HCT116 (cell line): ENCODE measurements around the gene CELSR3. TPM values are rescaled to one million over a fixed set of nuclear protein-coding genes. Genes with fewer than 3 reads are reported as not detected.

Experiments used
- ATAC-seq: fragments of 200-7000 bp; cut with Tn5 transposase; 2 replicates; pipeline ENCODE4 v1.9.1; 2020; ENCODE audit warnings: mild to moderate bottlenecking, moderate library complexity
- Bru-seq: library from RNA; stranded (reverse); fragments of 400-500 nt; gene quantifications from one replicate; lab custom pipeline; 2021; lab: Mats Ljungman, UMichigan
- BruChase-seq, 2 experiments: library from RNA; stranded (reverse); fragments of 400-500 nt; gene quantifications; one replicate each; lab custom pipeline; 2021; lab: Mats Ljungman, UMichigan
- BruUV-seq: library from RNA; stranded (reverse); fragments of 400-500 nt; replicated peaks from 2 replicates; lab custom pipeline; 2021; lab: Mats Ljungman, UMichigan
- CTCF ChIA-PET: fragments of 300-600 bp; sonication (Branson Sonifier 250); formaldehyde crosslinking; loops from one replicate; lab custom pipeline; 2021; ENCODE audit warnings: antibody characterized with exemption; lab: Charles Lee
- POLR2A ChIA-PET: fragments of 300-600, 350-600 bp; sonication (Branson Sonifier 250); formaldehyde crosslinking; loops from one replicate; lab custom pipeline; 2021; ENCODE audit warnings: antibody characterized with exemption; lab: Charles Lee
- RAD21 ChIA-PET, 2 experiments: fragments of 300-600 bp; sonication (Branson Sonifier 250); formaldehyde crosslinking; loops; one replicate each; lab custom pipeline; 2023; ENCODE audit warnings: low total read pairs in 2 of 2; ENCODE audit not compliant: uncharacterized antibody in 2 of 2, unreplicated experiment in 2 of 2, low non-redundant PET in 1 of 2; lab: Charles Lee
- DNase-seq: peaks from one replicate; pipeline ENCODE4 v3.0.0-alpha.2; 2010; ENCODE audit warnings: low read depth, low spot score
- H2AFZ ChIP-seq: fragments of 200-600 bp; shearing (Covaris generic), sonication (generic); 2 replicates; pipeline ENCODE4 v1.6.1; 2017; ENCODE audit warnings: low read depth, mixed run types, mixed read lengths, antibody characterized with exemption, low read length; ENCODE audit not compliant: poor library complexity, severe bottlenecking
- H3K27ac ChIP-seq: 2 replicates; pipeline ENCODE4 v1.5.1; 2012; ENCODE audit warnings: low read depth, low read length
- H3K27me3 ChIP-seq: fragments of 200-600 bp; sonication (generic); 2 replicates; pipeline ENCODE4 v1.6.1; 2016; ENCODE audit warnings: mixed run types, low read length, mixed read lengths; ENCODE audit not compliant: insufficient read depth
- H3K36me3 ChIP-seq, 2 experiments: fragments of 200-500 bp in 1 of 2; fragments of 200-600 bp in 1 of 2; sonication (Bioruptor generic) in 1 of 2; sonication (generic) in 1 of 2; 2 replicates each; pipeline versions ENCODE4 v1.5.1 to v1.6.1; 2014 to 2016; ENCODE audit warnings: low read length in 2 of 2, inconsistent platforms in 1 of 2, mixed read lengths in 1 of 2, mixed run types in 1 of 2; ENCODE audit not compliant: insufficient read depth in 2 of 2, control insufficient read depth in 1 of 2
- H3K4me1 ChIP-seq, 2 experiments: fragments of 200-600 bp in 1 of 2; sonication (generic) in 1 of 2; 2 replicates each; pipeline versions ENCODE4 v1.5.1 to v1.6.1; 2012 to 2017; ENCODE audit warnings: low read length in 2 of 2, inconsistent platforms in 1 of 2, mild to moderate bottlenecking in 1 of 2, mixed read lengths in 1 of 2, mixed run types in 1 of 2, moderate library complexity in 1 of 2; ENCODE audit not compliant: insufficient read depth in 2 of 2, control insufficient read depth in 1 of 2
- H3K4me2 ChIP-seq: fragments of 200-600 bp; sonication (generic); 2 replicates; pipeline ENCODE4 v1.6.1; 2017; ENCODE audit warnings: mixed run types, low read length, mixed read lengths
- H3K4me3 ChIP-seq, 2 experiments: fragments of 200-600 bp in 1 of 2; sonication (generic) in 1 of 2; replicated peaks in 1 of 2; 2 replicates each; pipeline ENCODE4 v1.5.1; 2011 to 2016; ENCODE audit warnings: low read length in 2 of 2, control low read depth in 1 of 2, low read depth in 1 of 2, mild to moderate bottlenecking in 1 of 2, mixed read lengths in 1 of 2, mixed run types in 1 of 2
- H3K79me2 ChIP-seq: fragments of 200-600 bp; sonication (generic); 2 replicates; pipeline ENCODE4 v1.6.1; 2017; ENCODE audit warnings: mild to moderate bottlenecking, mixed run types, low read length, moderate library complexity, mixed read lengths; ENCODE audit not compliant: insufficient read depth
- H3K9ac ChIP-seq: fragments of 200-600 bp; sonication (generic); 2 replicates; pipeline ENCODE4 v1.6.1; 2016; ENCODE audit warnings: low read length, mixed read lengths
- H3K9me2 ChIP-seq: fragments of 200-600 bp; sonication (generic), shearing (Covaris generic); 2 replicates; pipeline ENCODE4 v1.6.1; 2017; ENCODE audit warnings: mixed run types, mild to moderate bottlenecking, moderate library complexity; ENCODE audit not compliant: insufficient read depth
- H3K9me3 ChIP-seq, 2 experiments: fragments of 200-500 bp in 1 of 2; fragments of 200-600 bp in 1 of 2; sonication (Bioruptor generic) in 1 of 2; sonication (generic) in 1 of 2; 2 replicates each; pipeline ENCODE4 v1.6.1; 2014 to 2017; ENCODE audit warnings: low read length in 2 of 2, mixed read lengths in 2 of 2, inconsistent platforms in 1 of 2, low read depth in 1 of 2, mild to moderate bottlenecking in 1 of 2, mixed run types in 1 of 2, moderate library complexity in 1 of 2; ENCODE audit not compliant: control insufficient read depth in 1 of 2, insufficient read depth in 1 of 2
- H4K20me1 ChIP-seq: fragments of 200-600 bp; sonication (generic), shearing (Covaris generic); 2 replicates; pipeline ENCODE4 v1.6.1; 2017; ENCODE audit warnings: mixed run types, mild to moderate bottlenecking, moderate library complexity; ENCODE audit not compliant: insufficient read depth
- ELF1 ChIP-seq: IDR thresholded peaks from 2 replicates; pipeline ENCODE4 v1.6.1; 2012; ENCODE audit warnings: low read depth, borderline replicate concordance
- POLR2A ChIP-seq: IDR thresholded peaks from 2 replicates; pipeline ENCODE4 v1.7.0; 2011; ENCODE audit warnings: borderline replicate concordance; ENCODE audit not compliant: insufficient read depth, insufficient read length; ENCODE audit errors: extremely low read depth
- POLR2AphosphoS5 ChIP-seq: IDR thresholded peaks from 2 replicates; pipeline ENCODE4 v1.6.1; 2011; ENCODE audit warnings: mild to moderate bottlenecking, low read depth, low read length, moderate library complexity
- RAD21 ChIP-seq: IDR thresholded peaks from 2 replicates; pipeline ENCODE4 v1.6.1; 2012; ENCODE audit warnings: low read depth, mild to moderate bottlenecking
- TCF7L2 ChIP-seq: IDR thresholded peaks from 2 replicates; pipeline ENCODE4 v1.7.0; 2011; ENCODE audit warnings: borderline replicate concordance, inconsistent platforms; ENCODE audit not compliant: insufficient read depth, insufficient read length; ENCODE audit errors: extremely low read depth
- YY1 ChIP-seq: IDR thresholded peaks from 2 replicates; pipeline ENCODE4 v1.6.1; 2011; ENCODE audit warnings: low read length, low read depth, moderate library complexity, mild to moderate bottlenecking; ENCODE audit not compliant: insufficient replicate concordance; ENCODE audit errors: extremely low read depth
- intact Hi-C: fragments of 100-400 bp; cut with micrococcal nuclease; formaldehyde crosslinking; loops from 2 replicates; pipeline ENCODE4 v1.10.0; 2022
- long read RNA-seq: library from polyadenylated mRNA; unstranded; transcript quantifications from one replicate; pipeline ENCODE4 v2.0.0, GENCODE V29; 2021; ENCODE audit not compliant: unreplicated experiment
- polyA plus RNA-seq: library from polyadenylated mRNA; unstranded; fragments of >200 nt; gene quantifications from 2 replicates; pipeline ENCODE4 v1.2.1, GENCODE V29; 2012; ENCODE audit warnings: missing spikeins
- total RNA-seq: library from RNA; stranded (reverse); gene quantifications from one replicate; pipeline ENCODE4 v1.2.1, GENCODE V29; 2021; ENCODE audit not compliant: unreplicated experiment

Gene CELSR3
- total RNA-seq: 7.8 TPM
- 6.3 and 6.8 TPM in 2 replicates for polyA plus RNA-seq
- percentile 48 among the genes with signal in this experiment for Bru-seq, nascent RNA
- BruChase-seq, experiment 1, labeled RNA remaining after a 6-hour chase: percentile 75 among the genes with signal in this experiment
- percentile 65 among the genes with signal in this experiment for BruChase-seq, experiment 2, labeled RNA remaining after a 2-hour chase
- long read RNA-seq, partial matches to known transcripts: 8 of 13 reads
- long read RNA-seq, other reads (novel, unspliced or antisense): 5 of 13 reads

GRCh38 chr3:48662753-48663488, at the start of gene CELSR3:
Gene CELSR3, minus strand, starts transcription at chr3:48662886. Its CDS starts 252 bp downstream, at chr3:48662634.
- ATAC-seq: peak; percentile 31
- no peak within 1 kb of the TSS for H2AFZ ChIP-seq
- RAD21 ChIA-PET: interaction anchor here in 1 of 2 experiments (1.6 kb wide), 1 partner anchor 27 kb away, joined by 4 read pairs; the partner anchor contains the start of gene SLC26A6
- H3K36me3 ChIP-seq: no peaks in the 10 kb centered on the region
- intact Hi-C loops: loop anchor here (10.0 kb wide), 1 partner anchor 108 kb away; the partner anchor contains the start of gene PFKFB4
- no peaks in the 10 kb centered on the region for H3K27me3 ChIP-seq
- H3K79me2 ChIP-seq: no peaks in the 10 kb centered on the region
- peak within 1 kb of the TSS; percentile 55 to 56 for H3K4me3 ChIP-seq
- no peaks in the 10 kb centered on the region for H4K20me1 ChIP-seq
- H3K9ac ChIP-seq: peak within 1 kb of the TSS; percentile 75
- H3K9me3 ChIP-seq: peaks cover 0 to 6% of the 10 kb centered on the region in 2 experiments; a peak in 1 of 4 replicates
- H3K4me1 ChIP-seq: peaks cover 8 to 20% of the 10 kb centered on the region in 2 experiments
- BruUV-seq: TSS peak; percentile 90
- peak; percentile 75 for DNase-seq
- H3K9me2 ChIP-seq: no peaks in the 10 kb centered on the region
- TF ChIP-seq ELF1 (no peak), POLR2A (no peak), TCF7L2 (peak; percentile 38), POLR2AphosphoS5 (peak; percentile 64), RAD21 (no peak), YY1 (peak; percentile 94)
- TF ChIP-seq, all 23 proteins: peak for 3
- Histone ChIP-seq H3K27ac (peak within 1 kb of the TSS; percentile 77), H3K4me2 (peak within 1 kb of the TSS; percentile 76)
- ChIA-PET CTCF (interaction anchor here (1.0 to 2.2 kb wide), 6 partner anchors 13 to 105 kb away, joined by 3 to 12 read pairs (median 4); partner anchors contain the start of genes NCKIPSD and SLC26A6), POLR2A (interaction anchor here (0.7 to 2.6 kb wide), 6 partner anchors 16 to 358 kb away, joined by 3 to 15 read pairs (median 3); partner anchors contain the start of genes NCKIPSD and SLC26A6)
